SK-N-SH treated with all-trans-retinoic acid at 6 μM for 48 hours (cell line): ENCODE results near the gene RPUSD4.

Experiments used
- ARNTL ChIP-seq: fragments of 450-650 bp; formaldehyde crosslinking; IDR thresholded peaks from 2 replicates; pipeline ENCODE4 v1.5.0; 2020; ENCODE audit warnings: low read depth, mild to moderate bottlenecking, moderate library complexity, borderline replicate concordance
- CSDC2 ChIP-seq: fragments of 250-450 bp; sonication (Bioruptor Pico); IDR thresholded peaks from 2 replicates; pipeline ENCODE4 v1.5.0; 2020; ENCODE audit warnings: mild to moderate bottlenecking, moderate library complexity
- CSRNP3 ChIP-seq: fragments of 250-450 bp; sonication (Bioruptor Pico); IDR thresholded peaks from 2 replicates; pipeline ENCODE4 v1.5.1; 2021; ENCODE audit warnings: mild to moderate bottlenecking, moderate library complexity
- OSR1 ChIP-seq: fragments of 250-450 bp; sonication (Bioruptor Pico); IDR thresholded peaks from 2 replicates; pipeline ENCODE4 v1.8.0; 2022; ENCODE audit warnings: moderate library complexity, mild to moderate bottlenecking, inconsistent platforms
- POU6F1 ChIP-seq: fragments of 250-450 bp; sonication (Bioruptor Pico); IDR thresholded peaks from 2 replicates; pipeline ENCODE4 v1.8.0; 2021; ENCODE audit warnings: low read depth, mild to moderate bottlenecking, moderate library complexity, borderline replicate concordance
- TCF4 ChIP-seq: fragments of 250-450 bp; sonication (Bioruptor Pico); IDR thresholded peaks from 2 replicates; pipeline ENCODE4 v1.8.0; 2021; ENCODE audit warnings: mild to moderate bottlenecking, moderate library complexity, borderline replicate concordance
- TSHZ2 ChIP-seq: fragments of 250-450 bp; sonication (Bioruptor Pico); IDR thresholded peaks from 2 replicates; pipeline ENCODE4 v1.5.0; 2020; ENCODE audit warnings: mild to moderate bottlenecking, moderate library complexity
- ZC3H10 ChIP-seq: fragments of 250-450 bp; sonication (Bioruptor Pico); IDR thresholded peaks from 2 replicates; pipeline ENCODE4 v1.5.1; 2021; ENCODE audit warnings: mild to moderate bottlenecking, moderate library complexity
- ZFP30 ChIP-seq: fragments of 450-650 bp; formaldehyde crosslinking; IDR thresholded peaks from 2 replicates; pipeline ENCODE4 v1.5.0; 2022; ENCODE audit warnings: mild to moderate bottlenecking, moderate library complexity
- ZNF8 ChIP-seq: fragments of 450-650 bp; formaldehyde crosslinking; IDR thresholded peaks from 2 replicates; pipeline ENCODE4 v1.5.0; 2020; ENCODE audit warnings: mild to moderate bottlenecking, moderate library complexity
- TF ChIP-seq, protein P1 (sequence below): fragments of 250-450 bp; sonication (Bioruptor Pico); IDR thresholded peaks from 2 replicates; pipeline ENCODE4 v1.8.0; 2020; ENCODE audit warnings: mild to moderate bottlenecking, moderate library complexity, borderline replicate concordance
- TF ChIP-seq, protein P2 (sequence below): fragments of 250-450 bp; sonication (Bioruptor Pico); IDR thresholded peaks from 2 replicates; pipeline ENCODE4 v1.5.1; 2020; ENCODE audit warnings: low read depth, mild to moderate bottlenecking, moderate library complexity

DNA sequence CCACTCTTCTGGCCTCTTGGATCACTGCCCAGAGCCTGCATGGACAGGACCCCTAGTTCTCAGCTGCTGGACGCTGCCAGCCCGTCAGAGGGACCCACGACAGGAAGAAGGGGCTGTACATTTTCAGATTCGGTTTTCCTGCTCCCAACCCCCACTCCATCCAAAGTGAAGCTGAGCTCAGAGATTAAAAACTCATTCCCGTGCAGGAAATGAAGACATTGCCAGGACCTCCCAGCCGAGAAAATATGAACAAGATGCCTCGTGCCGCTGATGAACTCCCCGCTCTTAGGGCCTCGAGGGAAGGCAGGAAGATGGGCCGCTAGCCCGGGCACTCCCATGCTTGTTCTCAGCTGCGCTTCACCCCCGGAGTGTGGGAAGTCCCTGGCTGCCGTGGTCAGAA lies 36.1 kb downstream of the RPUSD4 start:
- TF ChIP-seq, protein P1, sequence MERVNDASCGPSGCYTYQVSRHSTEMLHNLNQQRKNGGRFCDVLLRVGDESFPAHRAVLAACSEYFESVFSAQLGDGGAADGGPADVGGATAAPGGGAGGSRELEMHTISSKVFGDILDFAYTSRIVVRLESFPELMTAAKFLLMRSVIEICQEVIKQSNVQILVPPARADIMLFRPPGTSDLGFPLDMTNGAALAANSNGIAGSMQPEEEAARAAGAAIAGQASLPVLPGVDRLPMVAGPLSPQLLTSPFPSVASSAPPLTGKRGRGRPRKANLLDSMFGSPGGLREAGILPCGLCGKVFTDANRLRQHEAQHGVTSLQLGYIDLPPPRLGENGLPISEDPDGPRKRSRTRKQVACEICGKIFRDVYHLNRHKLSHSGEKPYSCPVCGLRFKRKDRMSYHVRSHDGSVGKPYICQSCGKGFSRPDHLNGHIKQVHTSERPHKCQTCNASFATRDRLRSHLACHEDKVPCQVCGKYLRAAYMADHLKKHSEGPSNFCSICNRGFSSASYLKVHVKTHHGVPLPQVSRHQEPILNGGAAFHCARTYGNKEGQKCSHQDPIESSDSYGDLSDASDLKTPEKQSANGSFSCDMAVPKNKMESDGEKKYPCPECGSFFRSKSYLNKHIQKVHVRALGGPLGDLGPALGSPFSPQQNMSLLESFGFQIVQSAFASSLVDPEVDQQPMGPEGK (CRISPR knock-in tag): no peak
- no peak for TF ChIP-seq ZFP30 (CRISPR knock-in tag)
- TF ChIP-seq ARNTL (CRISPR knock-in tag): no peak
- no peak for TF ChIP-seq ZC3H10 (CRISPR knock-in tag)
- TF ChIP-seq, protein P2, sequence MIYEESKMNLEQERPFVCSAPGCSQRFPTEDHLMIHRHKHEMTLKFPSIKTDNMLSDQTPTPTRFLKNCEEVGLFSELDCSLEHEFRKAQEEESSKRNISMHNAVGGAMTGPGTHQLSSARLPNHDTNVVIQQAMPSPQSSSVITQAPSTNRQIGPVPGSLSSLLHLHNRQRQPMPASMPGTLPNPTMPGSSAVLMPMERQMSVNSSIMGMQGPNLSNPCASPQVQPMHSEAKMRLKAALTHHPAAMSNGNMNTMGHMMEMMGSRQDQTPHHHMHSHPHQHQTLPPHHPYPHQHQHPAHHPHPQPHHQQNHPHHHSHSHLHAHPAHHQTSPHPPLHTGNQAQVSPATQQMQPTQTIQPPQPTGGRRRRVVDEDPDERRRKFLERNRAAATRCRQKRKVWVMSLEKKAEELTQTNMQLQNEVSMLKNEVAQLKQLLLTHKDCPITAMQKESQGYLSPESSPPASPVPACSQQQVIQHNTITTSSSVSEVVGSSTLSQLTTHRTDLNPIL (CRISPR knock-in tag): no peak
- no peak for TF ChIP-seq OSR1 (CRISPR knock-in tag)
- TF ChIP-seq CSDC2: no peak
- no peak for TF ChIP-seq TSHZ2
- TF ChIP-seq CSRNP3: no peak
- TF ChIP-seq TCF4: no peak
- TF ChIP-seq POU6F1 (CRISPR knock-in tag): no peak
- TF ChIP-seq ZNF8 (CRISPR knock-in tag): no peak
